WI38 (cell line): Measurements from ENCODE around the gene PRKCE.

Experiments
- H3K4me3 ChIP-seq: 2 replicates; pipeline ENCODE4 v1.5.1; 2011; ENCODE audit warnings: low read depth, mild to moderate bottlenecking, control low read depth, low read length
- CTCF ChIP-seq: IDR thresholded peaks from 2 replicates; pipeline ENCODE4 v1.5.1; 2012; ENCODE audit warnings: low read depth, mild to moderate bottlenecking, control low read depth, low read length

Gene PRKCE

GRCh38 chr2:45670646-45671045 lies 19.2 kb downstream of the PRKCE start:
- H3K4me3 ChIP-seq = no peak overlapping the region
- no peak for TF ChIP-seq CTCF

- TF ChIP-seq CTCF = no peak
- H3K4me3 ChIP-seq = no peak overlapping the region
These were observed 20.7 kb downstream of the PRKCE start for GRCh38 chr2:45672138-45672537.

- no peak overlapping the region for H3K4me3 ChIP-seq
- TF ChIP-seq CTCF = no peak
These were observed 22.8 kb downstream of the PRKCE start for GRCh38 chr2:45674035-45674816.

GRCh38 chr2:45675263-45675812 lies 23.9 kb downstream of the PRKCE start:
- no peak overlapping the region for H3K4me3 ChIP-seq
- TF ChIP-seq CTCF = no peak

- H3K4me3 ChIP-seq = no peak overlapping the region
- no peak for TF ChIP-seq CTCF
These were observed 24.6 kb downstream of the PRKCE start for GRCh38 chr2:45676088-45676487.

- H3K4me3 ChIP-seq = no peak overlapping the region
- no peak for TF ChIP-seq CTCF
These were observed 27.4 kb downstream of the PRKCE start for GRCh38 chr2:45678791-45679348.

- H3K4me3 ChIP-seq = no peak overlapping the region
- no peak for TF ChIP-seq CTCF
These were observed 29.0 kb downstream of the PRKCE start for GRCh38 chr2:45680351-45680967.
